ENCODE results near the gene NEURL1. TPM values are rescaled to one million over a fixed set of nuclear protein-coding genes. Genes with fewer than 3 reads are reported as not detected.
A peak's percentile ranks its signal among the peaks of the same experiment; 100 is the strongest.
"Not testable (repeated sequence)": the region's sequence is repeated elsewhere in the genome, so short reads cannot be mapped to it uniquely, and the experiment has no call there.

The NEURL1 gene
- total RNA-seq, 1 experiment from 2014 or later, result 0.10 TPM

DNA sequence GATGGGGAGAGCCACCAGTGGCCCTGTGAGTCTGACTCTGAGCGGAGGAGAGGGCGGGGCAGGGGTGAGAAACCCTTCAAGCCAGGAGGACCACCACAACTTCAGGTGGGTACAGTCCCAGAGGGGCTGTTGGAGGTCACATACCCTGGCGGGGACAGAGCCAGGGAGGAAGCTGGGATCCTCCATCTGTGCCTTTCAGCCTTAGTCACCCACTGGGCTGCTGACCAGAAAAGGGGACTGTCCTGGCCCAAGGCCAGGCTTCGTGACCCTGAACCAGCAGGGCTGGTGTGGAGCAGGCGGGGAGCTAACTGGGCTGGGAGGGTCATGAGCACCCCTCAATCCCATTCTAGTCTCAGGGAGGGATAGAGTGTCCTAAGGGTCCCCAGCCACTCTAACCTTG lies 13.0 kb upstream of the NEURL1 start:
- TF ChIP-seq, protein P1, sequence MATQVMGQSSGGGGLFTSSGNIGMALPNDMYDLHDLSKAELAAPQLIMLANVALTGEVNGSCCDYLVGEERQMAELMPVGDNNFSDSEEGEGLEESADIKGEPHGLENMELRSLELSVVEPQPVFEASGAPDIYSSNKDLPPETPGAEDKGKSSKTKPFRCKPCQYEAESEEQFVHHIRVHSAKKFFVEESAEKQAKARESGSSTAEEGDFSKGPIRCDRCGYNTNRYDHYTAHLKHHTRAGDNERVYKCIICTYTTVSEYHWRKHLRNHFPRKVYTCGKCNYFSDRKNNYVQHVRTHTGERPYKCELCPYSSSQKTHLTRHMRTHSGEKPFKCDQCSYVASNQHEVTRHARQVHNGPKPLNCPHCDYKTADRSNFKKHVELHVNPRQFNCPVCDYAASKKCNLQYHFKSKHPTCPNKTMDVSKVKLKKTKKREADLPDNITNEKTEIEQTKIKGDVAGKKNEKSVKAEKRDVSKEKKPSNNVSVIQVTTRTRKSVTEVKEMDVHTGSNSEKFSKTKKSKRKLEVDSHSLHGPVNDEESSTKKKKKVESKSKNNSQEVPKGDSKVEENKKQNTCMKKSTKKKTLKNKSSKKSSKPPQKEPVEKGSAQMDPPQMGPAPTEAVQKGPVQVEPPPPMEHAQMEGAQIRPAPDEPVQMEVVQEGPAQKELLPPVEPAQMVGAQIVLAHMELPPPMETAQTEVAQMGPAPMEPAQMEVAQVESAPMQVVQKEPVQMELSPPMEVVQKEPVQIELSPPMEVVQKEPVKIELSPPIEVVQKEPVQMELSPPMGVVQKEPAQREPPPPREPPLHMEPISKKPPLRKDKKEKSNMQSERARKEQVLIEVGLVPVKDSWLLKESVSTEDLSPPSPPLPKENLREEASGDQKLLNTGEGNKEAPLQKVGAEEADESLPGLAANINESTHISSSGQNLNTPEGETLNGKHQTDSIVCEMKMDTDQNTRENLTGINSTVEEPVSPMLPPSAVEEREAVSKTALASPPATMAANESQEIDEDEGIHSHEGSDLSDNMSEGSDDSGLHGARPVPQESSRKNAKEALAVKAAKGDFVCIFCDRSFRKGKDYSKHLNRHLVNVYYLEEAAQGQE (IDR thresholded peaks at IDR 0.05; ENCODE audit: insufficient read depth in 1 of 2, low read depth in 2 of 2, low read length in 1 of 2), result no peak
- TF ChIP-seq, protein P2, sequence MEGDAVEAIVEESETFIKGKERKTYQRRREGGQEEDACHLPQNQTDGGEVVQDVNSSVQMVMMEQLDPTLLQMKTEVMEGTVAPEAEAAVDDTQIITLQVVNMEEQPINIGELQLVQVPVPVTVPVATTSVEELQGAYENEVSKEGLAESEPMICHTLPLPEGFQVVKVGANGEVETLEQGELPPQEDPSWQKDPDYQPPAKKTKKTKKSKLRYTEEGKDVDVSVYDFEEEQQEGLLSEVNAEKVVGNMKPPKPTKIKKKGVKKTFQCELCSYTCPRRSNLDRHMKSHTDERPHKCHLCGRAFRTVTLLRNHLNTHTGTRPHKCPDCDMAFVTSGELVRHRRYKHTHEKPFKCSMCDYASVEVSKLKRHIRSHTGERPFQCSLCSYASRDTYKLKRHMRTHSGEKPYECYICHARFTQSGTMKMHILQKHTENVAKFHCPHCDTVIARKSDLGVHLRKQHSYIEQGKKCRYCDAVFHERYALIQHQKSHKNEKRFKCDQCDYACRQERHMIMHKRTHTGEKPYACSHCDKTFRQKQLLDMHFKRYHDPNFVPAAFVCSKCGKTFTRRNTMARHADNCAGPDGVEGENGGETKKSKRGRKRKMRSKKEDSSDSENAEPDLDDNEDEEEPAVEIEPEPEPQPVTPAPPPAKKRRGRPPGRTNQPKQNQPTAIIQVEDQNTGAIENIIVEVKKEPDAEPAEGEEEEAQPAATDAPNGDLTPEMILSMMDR (IDR thresholded peaks at IDR 0.05), result no peak
- TF ChIP-seq POLR2AphosphoS5 (IDR thresholded peaks at IDR 0.05; ENCODE audit: low read depth, low read length) (no peak), SIN3A (IDR thresholded peaks at IDR 0.05; ENCODE audit: borderline replicate concordance, insufficient read depth, low read depth, low read length) (no peak), TCF7L2 (IDR thresholded peaks at IDR 0.05; ENCODE audit: low read depth, low read length) (no peak)
- H3K4me3 ChIP-seq (ENCODE audit: low read depth in 2 of 2, low read length in 2 of 2), result no peak overlapping the region
- H3K36me3 ChIP-seq (ENCODE audit: control insufficient read depth, insufficient read depth, low read length), result no peaks in the 10 kb centered on the region
- BruUV-seq (replicated peaks), result no TSS peak
- in situ Hi-C loops (cut with HindIII; ENCODE audit: low pct_unique_long_range_greater_than_20kb, low sequenced_read_pairs), result no loop called here
- no peaks in the 10 kb centered on the region for H3K27me3 ChIP-seq (ENCODE audit: control insufficient read depth, insufficient read depth, low read length)
- DNase-seq (ENCODE audit: low read depth, low spot score) (no peak), ATAC-seq (no peak)
- H3K27ac ChIP-seq (ENCODE audit: low read length), result no peak overlapping the region
- H3K9me3 ChIP-seq (ENCODE audit: control insufficient read depth, insufficient read depth, low read depth, low read length), result no peaks in the 10 kb centered on the region
- intact Hi-C loops (cut with micrococcal nuclease; ENCODE audit: unreplicated experiment), result no loop called here
- no peaks in the 10 kb centered on the region; the same call in 1 of the 2 replicates for H3K4me1 ChIP-seq (ENCODE audit: control insufficient read depth, insufficient read depth, low read length)
- POLR2A ChIA-PET, result interaction anchor here (0.6 kb wide), 1 partner anchor 53 kb away, joined by 3 read pairs; no protein-coding TSS in a partner anchor
- CTCF ChIA-PET, result interaction anchor here (0.9 kb wide), 1 partner anchor 104 kb away, joined by 3 read pairs; no protein-coding TSS in a partner anchor

DNA sequence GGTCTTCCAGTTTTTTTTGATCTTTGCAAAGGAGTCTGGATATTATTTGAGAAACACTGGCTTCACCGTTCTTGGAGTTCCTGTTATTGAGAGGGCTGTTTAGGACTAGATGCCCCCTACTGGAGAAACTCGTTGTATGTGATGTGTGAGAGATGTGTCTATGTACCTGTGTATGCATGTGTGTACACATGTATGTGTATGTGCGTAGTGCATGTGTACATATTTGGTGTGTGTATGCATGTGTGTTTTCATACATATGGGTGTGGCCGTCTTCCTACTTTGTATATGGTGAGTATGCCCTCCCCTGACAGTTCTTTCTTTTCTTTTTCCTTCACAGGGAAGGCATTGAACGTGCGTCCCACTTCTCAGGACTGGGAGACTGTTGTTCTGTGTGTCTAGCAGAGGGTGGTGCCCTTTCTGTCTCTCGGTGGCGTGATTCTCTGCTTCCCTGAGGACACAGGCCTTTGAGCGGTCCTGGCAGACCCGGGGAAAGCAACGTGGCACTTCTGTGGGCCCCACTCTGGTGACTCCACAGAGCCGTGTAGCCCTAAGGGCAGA lies 11.5 kb upstream of the NEURL1 start:
- peak; percentile 78 for ATAC-seq
- intact Hi-C loops (cut with micrococcal nuclease; ENCODE audit: unreplicated experiment), result no loop called here
- TF ChIP-seq, protein P2 (IDR thresholded peaks at IDR 0.05), result peak; percentile 83
- TF ChIP-seq, protein P1 (IDR thresholded peaks at IDR 0.05; ENCODE audit: insufficient read depth in 1 of 2, low read depth in 2 of 2, low read length in 1 of 2), result no peak
- ChIA-PET CTCF (interaction anchor here (0.8 to 1.2 kb wide), 2 partner anchors 9 to 95 kb away, joined by 4 to 10 read pairs; no protein-coding TSS in a partner anchor), POLR2A (no interaction called here)
- in situ Hi-C loops (cut with HindIII; ENCODE audit: low pct_unique_long_range_greater_than_20kb, low sequenced_read_pairs), result no loop called here
- H3K27ac ChIP-seq (ENCODE audit: low read length), result no peak overlapping the region
- no peak overlapping the region for H3K4me3 ChIP-seq (ENCODE audit: low read depth in 2 of 2, low read length in 2 of 2)
- peak; percentile 41 for DNase-seq (ENCODE audit: low read depth, low spot score)
- no peaks in the 10 kb centered on the region; the same call in 1 of the 2 replicates for H3K4me1 ChIP-seq (ENCODE audit: control insufficient read depth, insufficient read depth, low read length)
- no peaks in the 10 kb centered on the region for H3K36me3 ChIP-seq (ENCODE audit: control insufficient read depth, insufficient read depth, low read length)
- H3K27me3 ChIP-seq (ENCODE audit: control insufficient read depth, insufficient read depth, low read length), result no peaks in the 10 kb centered on the region
- H3K9me3 ChIP-seq (ENCODE audit: control insufficient read depth, insufficient read depth, low read depth, low read length), result no peaks in the 10 kb centered on the region
- BruUV-seq (replicated peaks), result no TSS peak

DNA sequence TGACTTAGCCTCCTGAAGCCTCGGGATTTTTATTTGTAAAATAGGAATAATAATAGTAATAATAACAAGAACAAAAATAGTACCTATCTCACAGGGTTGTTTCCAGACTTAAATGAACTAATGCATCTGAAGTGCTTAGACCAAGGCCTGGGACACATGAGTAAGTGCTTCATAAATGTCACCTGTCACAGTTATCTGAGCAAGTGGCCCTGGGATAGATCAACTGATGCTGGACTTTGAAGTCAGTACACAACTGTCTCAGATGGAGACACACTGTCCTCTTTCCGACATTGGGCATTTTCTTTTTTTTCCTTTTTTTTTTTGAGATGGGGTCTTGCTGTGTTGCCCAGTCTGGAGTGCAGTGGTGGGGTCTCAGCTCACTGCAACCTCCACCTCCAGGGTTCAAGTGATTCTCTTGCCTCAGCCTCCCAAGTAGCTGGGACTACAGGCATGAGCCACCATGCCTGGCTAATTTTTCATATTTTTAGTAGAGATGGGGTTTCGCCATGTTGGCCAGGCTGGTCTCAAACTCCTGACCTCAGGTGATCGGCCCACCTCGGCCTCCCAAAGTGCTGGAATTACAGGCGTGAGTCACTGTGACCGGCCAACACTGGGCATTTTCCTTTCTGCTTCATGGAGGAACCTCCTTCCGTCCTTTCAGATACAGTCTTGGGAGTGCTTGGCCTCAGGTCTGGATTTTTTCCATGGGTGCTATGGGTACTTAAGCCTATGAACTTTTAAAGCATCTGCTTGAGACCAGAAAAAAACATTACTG lies 6.7 kb upstream of the NEURL1 start:
- H3K9me3 ChIP-seq (ENCODE audit: control insufficient read depth, insufficient read depth, low read depth, low read length); H3K27ac ChIP-seq (ENCODE audit: low read length); DNase-seq (ENCODE audit: low read depth, low spot score); H3K36me3 ChIP-seq (ENCODE audit: control insufficient read depth, insufficient read depth, low read length); BruUV-seq (replicated peaks); POLR2A ChIA-PET; H3K4me1 ChIP-seq (ENCODE audit: control insufficient read depth, insufficient read depth, low read length); ATAC-seq; intact Hi-C loops (cut with micrococcal nuclease; ENCODE audit: unreplicated experiment); H3K27me3 ChIP-seq (ENCODE audit: control insufficient read depth, insufficient read depth, low read length); H3K4me3 ChIP-seq (ENCODE audit: low read depth in 2 of 2, low read length in 2 of 2); in situ Hi-C loops (cut with HindIII; ENCODE audit: low pct_unique_long_range_greater_than_20kb, low sequenced_read_pairs): not testable (repeated sequence)
- CTCF ChIA-PET, result interaction anchor here (0.9 kb wide), 1 partner anchor 71 kb away, joined by 3 read pairs; no protein-coding TSS in a partner anchor
